LNCaP clone FGC (cell line): ENCODE measurements around the gene THBS3.
"Not testable (repeated sequence)": the region's sequence is repeated elsewhere in the genome, so short reads cannot be mapped to it uniquely, and the experiment has no call there.

ENCODE experiments used
- DNase-seq: peaks from one replicate; pipeline ENCODE4 v3.0.0-alpha.2; 2011; ENCODE audit warnings: low read depth
- H3K4me3 ChIP-seq: 2 replicates; pipeline ENCODE4 v1.5.1; 2011; ENCODE audit warnings: mild to moderate bottlenecking, low read depth, low read length, control low read depth
- CTCF ChIP-seq: IDR thresholded peaks from 2 replicates; pipeline ENCODE4 v1.5.1; 2012; ENCODE audit warnings: mild to moderate bottlenecking; ENCODE audit not compliant: control insufficient read depth, insufficient read depth; ENCODE audit errors: extremely low read depth

The THBS3 gene

GRCh38 chr1:155253208-155253607, 45.5 kb upstream of the THBS3 start:
- no peak for TF ChIP-seq CTCF
- no peak for DNase-seq
- H3K4me3 ChIP-seq: no peak overlapping the region

GRCh38 chr1:155251566-155251965, 43.9 kb upstream of the THBS3 start:
- no peak for DNase-seq
- TF ChIP-seq CTCF: no peak
- H3K4me3 ChIP-seq: no peak overlapping the region

DNA sequence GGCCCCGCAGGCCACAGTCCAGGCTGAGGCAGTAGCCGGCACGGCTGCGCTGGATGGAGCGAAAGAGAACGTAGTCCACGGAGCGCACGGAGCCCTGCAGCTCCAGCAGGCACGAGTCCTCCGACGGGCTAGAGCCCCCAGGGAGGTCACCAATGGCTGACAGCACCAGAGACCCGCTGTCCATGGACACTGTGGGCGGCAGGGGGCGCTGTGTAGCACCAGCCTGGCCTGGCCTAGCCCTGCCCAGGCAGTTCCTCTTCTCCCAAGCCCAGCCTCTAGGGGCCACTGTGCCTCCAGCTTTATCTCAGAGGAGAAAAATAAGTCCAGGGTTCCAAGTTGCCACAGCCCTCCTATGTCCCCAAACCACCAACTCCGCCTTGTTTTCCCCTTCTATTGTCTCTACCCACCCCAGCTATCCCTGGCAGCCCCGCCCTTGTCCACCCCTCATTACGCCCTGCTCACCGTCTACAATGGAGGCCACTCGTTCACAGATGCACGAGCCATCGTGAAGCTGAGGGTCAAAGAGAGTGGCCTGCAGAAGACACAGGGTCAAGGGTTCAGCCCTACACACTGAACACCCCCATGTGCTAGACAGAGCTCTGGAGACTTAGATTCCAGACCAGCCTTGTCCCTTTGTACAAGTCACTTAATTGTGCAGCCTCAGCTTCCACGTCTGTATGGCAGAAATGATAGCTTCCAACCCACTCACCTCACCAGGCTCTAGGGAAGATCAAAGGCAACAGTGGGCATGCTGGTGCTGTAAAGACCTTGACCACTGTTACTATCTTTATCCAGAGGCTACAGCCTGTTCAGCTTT, 43.1 kb upstream of the THBS3 start:
- no peak for DNase-seq
- H3K4me3 ChIP-seq: no peak overlapping the region

DNA sequence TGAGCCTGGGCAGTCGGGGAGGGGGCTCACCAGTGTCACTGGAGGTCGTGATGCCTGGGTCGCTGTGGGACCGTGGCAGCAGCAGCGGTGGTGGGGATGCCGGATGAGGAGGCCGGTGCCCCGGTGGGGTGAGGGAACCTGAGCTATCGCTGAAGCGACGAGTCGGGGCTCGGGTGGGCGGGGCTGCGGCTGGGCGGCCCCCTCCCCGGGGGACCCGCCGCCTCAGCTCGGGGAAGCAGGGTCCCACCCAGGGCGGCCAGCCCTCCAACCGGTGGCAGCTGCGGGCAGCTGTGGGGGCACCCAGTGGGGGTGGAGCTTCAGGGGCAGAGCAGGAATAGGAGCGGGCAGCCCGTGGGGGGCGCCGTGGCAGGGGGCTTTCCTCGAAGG, 42.5 kb upstream of the THBS3 start:
- no peak for DNase-seq
- no peak overlapping the region for H3K4me3 ChIP-seq
- TF ChIP-seq CTCF: no peak

More for the DNA sequence above, 43.1 kb upstream of the THBS3 start:
- TF ChIP-seq CTCF: peak; percentile 100

DNA sequence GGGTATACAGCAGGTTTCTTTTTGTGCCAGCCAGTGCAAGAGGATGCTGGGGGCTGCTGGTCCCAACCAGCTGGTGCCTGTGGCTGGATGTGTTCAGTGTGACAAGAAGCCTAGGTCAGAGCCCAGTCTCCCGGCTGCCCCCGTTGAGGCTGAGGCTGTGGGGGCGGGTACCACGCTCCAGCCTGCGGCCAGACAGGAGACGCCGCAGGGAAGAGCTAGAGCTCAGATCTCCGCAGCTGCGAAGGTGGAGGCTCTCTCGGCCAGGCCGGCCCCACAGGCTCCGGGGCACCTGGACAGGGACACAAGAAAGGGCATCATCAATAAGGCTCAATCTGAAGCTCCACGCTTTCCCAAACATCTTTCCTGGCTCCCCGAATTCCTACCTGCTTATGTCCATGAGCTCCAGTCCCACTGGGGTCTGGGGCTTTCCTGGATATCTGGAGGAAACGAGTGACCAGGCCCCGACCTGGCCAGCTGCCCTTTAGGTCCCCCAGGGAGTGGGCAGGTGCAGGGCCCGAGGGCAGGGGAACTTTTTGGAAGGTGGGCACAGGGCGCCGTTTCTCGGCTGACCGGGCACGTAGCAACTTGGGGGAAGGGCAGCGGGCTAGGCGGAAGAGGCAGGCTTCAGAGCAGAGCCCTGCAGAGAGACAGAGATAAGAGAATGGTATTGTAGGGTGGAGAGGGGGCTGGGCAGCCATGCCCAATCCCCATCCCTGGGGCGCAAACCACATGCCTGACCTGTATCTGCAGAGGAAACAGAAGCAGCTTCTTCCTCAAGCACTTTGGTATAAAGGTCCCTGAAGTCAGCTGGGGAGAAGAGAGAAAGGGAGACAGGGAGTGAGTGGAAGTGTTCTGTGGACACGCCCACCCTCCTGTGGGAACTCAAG, 40.2 kb upstream of the THBS3 start:
- H3K4me3 ChIP-seq: no peak overlapping the region
- no peak for TF ChIP-seq CTCF
- DNase-seq: no peak

DNA sequence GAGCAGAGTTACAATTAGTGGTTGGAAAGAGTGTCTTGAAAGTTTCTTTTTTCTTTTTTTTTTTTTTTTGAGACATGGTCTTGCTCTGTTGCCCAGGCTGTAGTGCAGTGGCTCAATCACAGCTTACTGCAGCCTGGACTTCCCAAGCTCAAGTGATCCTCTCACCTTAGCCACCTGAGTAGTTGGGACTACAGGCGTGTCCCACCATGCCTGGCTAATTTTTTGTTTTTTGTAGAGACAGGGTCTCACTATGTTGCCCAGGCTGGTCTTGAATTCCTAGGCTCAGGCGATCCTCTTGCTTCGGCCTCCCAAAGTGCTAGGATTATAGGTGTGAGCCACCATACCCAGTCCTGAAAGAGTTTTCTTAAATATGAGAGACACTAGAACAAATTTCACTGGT, 39.1 kb upstream of the THBS3 start:
- H3K4me3 ChIP-seq, DNase-seq: not testable (repeated sequence)

DNA sequence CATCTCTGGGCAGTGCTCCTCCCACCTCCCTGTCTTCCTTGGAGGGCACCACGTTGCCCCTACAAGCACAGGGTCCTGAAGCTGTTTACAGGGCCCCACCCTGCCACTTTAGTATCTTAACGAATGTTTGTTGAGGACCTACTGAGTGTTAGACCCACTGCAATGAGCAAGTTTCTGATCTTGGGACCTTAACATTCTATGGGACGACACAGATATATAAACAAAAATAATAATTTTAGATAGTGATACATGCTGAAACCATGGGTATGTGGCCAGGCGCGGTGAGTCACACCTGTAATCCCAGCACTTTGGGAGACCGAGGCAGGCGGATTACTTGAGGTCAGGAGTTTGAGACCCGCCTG, 37.4 kb upstream of the THBS3 start:
- no peak for DNase-seq
- peak overlapping the region; percentile 70 for H3K4me3 ChIP-seq
- TF ChIP-seq CTCF: no peak
